ENCODE measurements around the gene NDUFS2. TPM values are rescaled to one million over a fixed set of nuclear protein-coding genes. Genes with fewer than 3 reads are reported as not detected.

NDUFS2 gene
- total RNA-seq, 4 donors from 2014 or later, result 206 to 260 (median 226) TPM

- Histone ChIP-seq H3K9me3 (no peaks in the 10 kb centered on the region), H3K4me3 (peak overlapping the region in 3 of 4 donors; percentile 35 to 55 (median 43)), H3K4me1 (peaks cover 41 to 42% of the 10 kb centered on the region in 2 donors), H3K27ac (peak overlapping the region; percentile 94 to 99 (median 98)), H3K27me3 (no peaks in the 10 kb centered on the region), H3K36me3 (no peaks in the 10 kb centered on the region)
- no peak for TF ChIP-seq CTCF (IDR thresholded peaks at IDR 0.05 in 4 of 5, conservative IDR thresholded peaks at IDR 0.05 in 1 of 5)
- no peak for TF ChIP-seq POLR2A (IDR thresholded peaks at IDR 0.05)
- in situ Hi-C loops (cut with MboI; ENCODE audit: low sequenced_read_pairs in 4 of 4), result loop anchor here in 2 of 4 donors (10.0 to 25.0 kb wide), 2 partner anchors 188 to 566 kb away; partner anchors contain the start of gene ATF6 (in 1 of the 2)
- intact Hi-C loops (cut with DNase I; ENCODE audit: low total_unique reads), result no loop called here
- no peak for DNase-seq
- ATAC-seq, result no peak
Observed at GRCh38 chr1:161196521-161197451, 5.4 kb upstream of the NDUFS2 start.

- Histone ChIP-seq H3K4me1 (peaks cover 41 to 42% of the 10 kb centered on the region in 2 donors), H3K27ac (peak overlapping the region; percentile 94 to 99 (median 98)), H3K4me3 (peak overlapping the region; percentile 36 to 55 (median 42)), H3K27me3 (no peaks in the 10 kb centered on the region), H3K9me3 (no peaks in the 10 kb centered on the region), H3K36me3 (no peaks in the 10 kb centered on the region)
- no peak for TF ChIP-seq CTCF (IDR thresholded peaks at IDR 0.05 in 4 of 5, conservative IDR thresholded peaks at IDR 0.05 in 1 of 5)
- no peak for TF ChIP-seq POLR2A (IDR thresholded peaks at IDR 0.05)
- intact Hi-C loops (cut with DNase I; ENCODE audit: low total_unique reads), result no loop called here
- DNase-seq (no peak), ATAC-seq (no peak)
- in situ Hi-C loops (cut with MboI; ENCODE audit: low sequenced_read_pairs in 4 of 4), result loop anchor here in 2 of 4 donors (10.0 to 25.0 kb wide), 2 partner anchors 187 to 565 kb away; partner anchors contain the start of gene ATF6 (in 1 of the 2)
Observed at GRCh38 chr1:161197560-161198193, 4.5 kb upstream of the NDUFS2 start.

GRCh38 chr1:161198194-161198896, 3.8 kb upstream of the NDUFS2 start:
- intact Hi-C loops (cut with DNase I; ENCODE audit: low total_unique reads), result no loop called here
- Histone ChIP-seq H3K27ac (peak overlapping the region; percentile 94 to 99 (median 98)), H3K4me1 (peaks cover 48 to 49% of the 10 kb centered on the region in 2 donors), H3K4me3 (peak overlapping the region; percentile 36 to 55 (median 42)), H3K36me3 (no peaks in the 10 kb centered on the region), H3K27me3 (no peaks in the 10 kb centered on the region), H3K9me3 (no peaks in the 10 kb centered on the region)
- in situ Hi-C loops (cut with MboI; ENCODE audit: low sequenced_read_pairs in 4 of 4), result loop anchor here in 2 of 4 donors (10.0 to 25.0 kb wide), 2 partner anchors 186 to 564 kb away; partner anchors contain the start of gene ATF6 (in 1 of the 2)
- peak in 1 of 2 donors; percentile 47 for DNase-seq
- no peak for ATAC-seq
- TF ChIP-seq POLR2A (IDR thresholded peaks at IDR 0.05) (no peak), CTCF (IDR thresholded peaks at IDR 0.05 in 4 of 5, conservative IDR thresholded peaks at IDR 0.05 in 1 of 5) (no peak)

GRCh38 chr1:161198897-161199431, 3.2 kb upstream of the NDUFS2 start, which contains the start of gene ADAMTS4:
TSS of gene ADAMTS4 (minus strand) at chr1:161199054. CDS start at chr1:161198627, 427 bp downstream.
- DNase-seq (peak in 1 of 2 donors; percentile 42), ATAC-seq (no peak)
- Histone ChIP-seq H3K4me1 (peaks cover 51 to 55% of the 10 kb centered on the region in 2 donors), H3K36me3 (peaks cover 0 to 6% of the 10 kb centered on the region in 2 donors), H3K27me3 (no peaks in the 10 kb centered on the region), H3K9me3 (no peaks in the 10 kb centered on the region), H3K4me3 (peak within 1 kb of the TSS; percentile 36 to 55 (median 42)), H3K27ac (peak within 1 kb of the TSS; percentile 94 to 99 (median 98))
- intact Hi-C loops (cut with DNase I; ENCODE audit: low total_unique reads) (no loop called here), in situ Hi-C loops (cut with MboI; ENCODE audit: low sequenced_read_pairs in 4 of 4) (loop anchor here in 2 of 4 donors (10.0 to 25.0 kb wide), 2 partner anchors 186 to 563 kb away; partner anchors contain the start of gene ATF6 (in 1 of the 2))
- TF ChIP-seq CTCF (IDR thresholded peaks at IDR 0.05 in 4 of 5, conservative IDR thresholded peaks at IDR 0.05 in 1 of 5) (no peak), POLR2A (IDR thresholded peaks at IDR 0.05) (peak; percentile 57 to 70)

Measured in gastrocnemius medialis (tissue), 4 donors.